ENCODE data around the gene ITLN2.

GRCh38 chr1:161001525-161001924, 46.9 kb upstream of the ITLN2 start:
- TF ChIP-seq CTCF (IDR thresholded peaks at IDR 0.05; ENCODE audit: low read depth, low read length) (no peak), POLR2A (IDR thresholded peaks at IDR 0.05; ENCODE audit: extremely low read depth, insufficient read length) (no peak), MYC (IDR thresholded peaks at IDR 0.05; ENCODE audit: low read depth, low read length) (no peak), MAX (IDR thresholded peaks at IDR 0.05; ENCODE audit: low read depth, low read length) (no peak)

Data from NB4 (cell line).